Type B pancreatic cell (in vitro differentiated cells): ENCODE results near the gene ELP1. TPM values are rescaled to one million over a fixed set of nuclear protein-coding genes. Genes with fewer than 3 reads are reported as not detected.
A peak's percentile ranks its signal among the peaks of the same experiment; 100 is the strongest.

Experiments used
- DNase-seq: peaks from one replicate; pipeline ENCODE4 v3.0.0; 2021; ENCODE audit warnings: mixed read lengths; ENCODE audit not compliant: unreplicated experiment; ENCODE audit errors: extremely low spot score
- H3K27ac Mint-ChIP-seq: 2 replicates; pipeline ENCODE4 v1.8.0; 2021; ENCODE audit warnings: mild to moderate bottlenecking, mixed read lengths
- H3K27me3 Mint-ChIP-seq: 2 replicates; pipeline ENCODE4 v1.8.0; 2021; ENCODE audit warnings: mixed read lengths
- H3K36me3 Mint-ChIP-seq: 2 replicates; pipeline ENCODE4 v1.8.0; 2021; ENCODE audit warnings: mixed read lengths
- H3K4me1 Mint-ChIP-seq: one replicate; pipeline ENCODE4 v1.8.0; 2021; ENCODE audit warnings: mixed read lengths; ENCODE audit not compliant: unreplicated experiment
- H3K4me3 Mint-ChIP-seq: 2 replicates; pipeline ENCODE4 v1.8.0; 2021; ENCODE audit warnings: mild to moderate bottlenecking, mixed read lengths
- H3K9me3 Mint-ChIP-seq: 2 replicates; pipeline ENCODE4 v1.8.0; 2021; ENCODE audit warnings: mixed read lengths
- total RNA-seq: library from RNA; stranded (reverse); gene quantifications from 2 replicates; pipeline ENCODE4 v1.2.1, GENCODE V29; 2021; ENCODE audit warnings: low replicate concordance
- TF ChIP-seq, protein P1 (sequence below): fragments of 200-600 bp; sonication (generic); conservative IDR thresholded peaks from 2 replicates; pipeline ENCODE4 v1.5.0; 2021; ENCODE audit warnings: antibody characterized with exemption, mild to moderate bottlenecking

Gene ELP1
- total RNA-seq, 1 donor from 2014 or later = 42.5 TPM

DNA sequence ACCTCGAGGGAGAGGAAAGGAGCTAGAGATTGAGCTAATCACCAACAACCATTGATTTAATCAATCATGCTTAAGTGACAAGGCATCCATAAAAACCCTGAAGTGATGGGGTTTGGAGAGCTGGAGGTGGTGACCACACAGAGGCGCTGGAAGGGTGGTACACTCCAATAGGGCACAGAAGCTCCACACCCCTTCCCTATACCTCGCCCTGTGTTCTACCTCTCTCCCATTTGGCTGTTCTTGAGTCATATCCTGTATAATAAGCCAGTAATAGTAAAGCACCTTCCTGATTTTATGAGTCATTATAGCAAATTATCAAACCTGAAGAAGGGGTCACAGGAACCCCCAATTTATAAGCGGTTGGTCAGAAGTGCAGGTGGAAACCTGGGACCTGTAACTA, 96.4 kb downstream of the ELP1 start:
- H3K4me1 Mint-ChIP-seq = no peaks in the 10 kb centered on the region
- H3K27me3 Mint-ChIP-seq = peaks cover 7% of the 10 kb centered on the region
- H3K4me3 Mint-ChIP-seq = no peak overlapping the region
- no peaks in the 10 kb centered on the region for H3K9me3 Mint-ChIP-seq
- H3K27ac Mint-ChIP-seq = no peak overlapping the region
- no peaks in the 10 kb centered on the region for H3K36me3 Mint-ChIP-seq
- DNase-seq = no peak
- TF ChIP-seq, protein P1, sequence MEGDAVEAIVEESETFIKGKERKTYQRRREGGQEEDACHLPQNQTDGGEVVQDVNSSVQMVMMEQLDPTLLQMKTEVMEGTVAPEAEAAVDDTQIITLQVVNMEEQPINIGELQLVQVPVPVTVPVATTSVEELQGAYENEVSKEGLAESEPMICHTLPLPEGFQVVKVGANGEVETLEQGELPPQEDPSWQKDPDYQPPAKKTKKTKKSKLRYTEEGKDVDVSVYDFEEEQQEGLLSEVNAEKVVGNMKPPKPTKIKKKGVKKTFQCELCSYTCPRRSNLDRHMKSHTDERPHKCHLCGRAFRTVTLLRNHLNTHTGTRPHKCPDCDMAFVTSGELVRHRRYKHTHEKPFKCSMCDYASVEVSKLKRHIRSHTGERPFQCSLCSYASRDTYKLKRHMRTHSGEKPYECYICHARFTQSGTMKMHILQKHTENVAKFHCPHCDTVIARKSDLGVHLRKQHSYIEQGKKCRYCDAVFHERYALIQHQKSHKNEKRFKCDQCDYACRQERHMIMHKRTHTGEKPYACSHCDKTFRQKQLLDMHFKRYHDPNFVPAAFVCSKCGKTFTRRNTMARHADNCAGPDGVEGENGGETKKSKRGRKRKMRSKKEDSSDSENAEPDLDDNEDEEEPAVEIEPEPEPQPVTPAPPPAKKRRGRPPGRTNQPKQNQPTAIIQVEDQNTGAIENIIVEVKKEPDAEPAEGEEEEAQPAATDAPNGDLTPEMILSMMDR = no peak

- no peak for DNase-seq
- H3K27ac Mint-ChIP-seq = no peak overlapping the region
- TF ChIP-seq, protein P1 = no peak
- no peaks in the 10 kb centered on the region for H3K36me3 Mint-ChIP-seq
- no peaks in the 10 kb centered on the region for H3K9me3 Mint-ChIP-seq
- peaks cover 7% of the 10 kb centered on the region for H3K27me3 Mint-ChIP-seq
- H3K4me3 Mint-ChIP-seq = no peak overlapping the region
- no peaks in the 10 kb centered on the region for H3K4me1 Mint-ChIP-seq
These were observed 97.1 kb downstream of the ELP1 start for GRCh38 chr9:108836781-108837180.

- H3K4me1 Mint-ChIP-seq = no peaks in the 10 kb centered on the region
- no peaks in the 10 kb centered on the region for H3K36me3 Mint-ChIP-seq
- no peak overlapping the region for H3K4me3 Mint-ChIP-seq
- peaks cover 2% of the 10 kb centered on the region for H3K27me3 Mint-ChIP-seq
- H3K27ac Mint-ChIP-seq = peak overlapping the region; percentile 7
- no peak for DNase-seq
- H3K9me3 Mint-ChIP-seq = no peaks in the 10 kb centered on the region
- TF ChIP-seq, protein P1 = no peak
These were observed 97.6 kb downstream of the ELP1 start for GRCh38 chr9:108836319-108836718.

GRCh38 chr9:108835831-108836230, 98.1 kb downstream of the ELP1 start:
- Mint-ChIP-seq H3K36me3 (no peaks in the 10 kb centered on the region), H3K9me3 (no peaks in the 10 kb centered on the region), H3K4me1 (no peaks in the 10 kb centered on the region), H3K4me3 (no peak overlapping the region), H3K27ac (peak overlapping the region; percentile 7), H3K27me3 (peaks cover under 1% of the 10 kb centered on the region)
- TF ChIP-seq, protein P1 = no peak
- no peak for DNase-seq

- Mint-ChIP-seq H3K4me1 (no peaks in the 10 kb centered on the region), H3K9me3 (no peaks in the 10 kb centered on the region), H3K4me3 (no peak overlapping the region), H3K36me3 (no peaks in the 10 kb centered on the region), H3K27me3 (no peaks in the 10 kb centered on the region), H3K27ac (peak overlapping the region; percentile 7)
- DNase-seq = no peak
- TF ChIP-seq, protein P1 = no peak
These were observed 98.8 kb downstream of the ELP1 start for GRCh38 chr9:108834959-108835665.

GRCh38 chr9:108832179-108832500, 101.8 kb downstream of the ELP1 start:
- Mint-ChIP-seq H3K27me3 (peaks cover 4% of the 10 kb centered on the region), H3K4me3 (no peak overlapping the region), H3K9me3 (no peaks in the 10 kb centered on the region), H3K4me1 (no peaks in the 10 kb centered on the region), H3K36me3 (no peaks in the 10 kb centered on the region), H3K27ac (no peak overlapping the region)
- TF ChIP-seq, protein P1 = no peak
- DNase-seq = no peak
